Measurements from ENCODE around the gene SSBP4.

Gene SSBP4

GRCh38 chr19:18480006-18480691 lies 61.0 kb downstream of the SSBP4 start:
- Histone ChIP-seq H3K27me3 (ENCODE audit: control insufficient read depth, insufficient read depth, low read length, poor library complexity, severe bottlenecking) (no peaks in the 10 kb centered on the region), H3K4me1 (ENCODE audit: control insufficient read depth, insufficient read depth, low read length) (no peaks in the 10 kb centered on the region), H3K9me3 (ENCODE audit: control insufficient read depth, low read length) (no peaks in the 10 kb centered on the region), H3K27ac (ENCODE audit: insufficient read depth, low read depth, low read length, poor library complexity, severe bottlenecking) (no peak overlapping the region), H3K36me3 (ENCODE audit: control insufficient read depth, insufficient read depth, low read length) (no peaks in the 10 kb centered on the region), H3K4me3 (ENCODE audit: insufficient read depth, low read depth, low read length) (no peak overlapping the region)
- 89 to 92% methylated on average over 13 of the region's 13 CpGs for WGBS, 2 experiments

GRCh38 chr19:18481505-18482222 lies 62.5 kb downstream of the SSBP4 start:
- WGBS, 2 experiments, result 94 to 95% methylated on average over 12 of the region's 12 CpGs
- peaks cover 6% of the 10 kb centered on the region for H3K4me1 ChIP-seq (ENCODE audit: control insufficient read depth, insufficient read depth, low read length)
- no peaks in the 10 kb centered on the region for H3K9me3 ChIP-seq (ENCODE audit: control insufficient read depth, low read length)
- no peaks in the 10 kb centered on the region for H3K27me3 ChIP-seq (ENCODE audit: control insufficient read depth, insufficient read depth, low read length, poor library complexity, severe bottlenecking)
- no peak overlapping the region for H3K4me3 ChIP-seq (ENCODE audit: insufficient read depth, low read depth, low read length)
- no peaks in the 10 kb centered on the region for H3K36me3 ChIP-seq (ENCODE audit: control insufficient read depth, insufficient read depth, low read length)
- no peak overlapping the region for H3K27ac ChIP-seq (ENCODE audit: insufficient read depth, low read depth, low read length, poor library complexity, severe bottlenecking)

GRCh38 chr19:18483119-18483890 lies 64.1 kb downstream of the SSBP4 start:
- WGBS, 2 experiments, result 92 to 95% methylated on average over 12 of the region's 12 CpGs
- no peaks in the 10 kb centered on the region for H3K9me3 ChIP-seq (ENCODE audit: control insufficient read depth, low read length)
- no peaks in the 10 kb centered on the region for H3K36me3 ChIP-seq (ENCODE audit: control insufficient read depth, insufficient read depth, low read length)
- no peaks in the 10 kb centered on the region for H3K27me3 ChIP-seq (ENCODE audit: control insufficient read depth, insufficient read depth, low read length, poor library complexity, severe bottlenecking)
- no peak overlapping the region for H3K4me3 ChIP-seq (ENCODE audit: insufficient read depth, low read depth, low read length)
- peaks cover 6% of the 10 kb centered on the region for H3K4me1 ChIP-seq (ENCODE audit: control insufficient read depth, insufficient read depth, low read length)
- no peak overlapping the region for H3K27ac ChIP-seq (ENCODE audit: insufficient read depth, low read depth, low read length, poor library complexity, severe bottlenecking)

Data from ectodermal cell (in vitro differentiated cells).